Ecto neural progenitor cell (in vitro differentiated cells): ENCODE data around the gene ARAP3.

Experiments
- DNase-seq: peaks from one replicate; pipeline ENCODE4 v3.0.0-alpha.2; 2018; ENCODE audit warnings: low spot score

The ARAP3 gene

DNA sequence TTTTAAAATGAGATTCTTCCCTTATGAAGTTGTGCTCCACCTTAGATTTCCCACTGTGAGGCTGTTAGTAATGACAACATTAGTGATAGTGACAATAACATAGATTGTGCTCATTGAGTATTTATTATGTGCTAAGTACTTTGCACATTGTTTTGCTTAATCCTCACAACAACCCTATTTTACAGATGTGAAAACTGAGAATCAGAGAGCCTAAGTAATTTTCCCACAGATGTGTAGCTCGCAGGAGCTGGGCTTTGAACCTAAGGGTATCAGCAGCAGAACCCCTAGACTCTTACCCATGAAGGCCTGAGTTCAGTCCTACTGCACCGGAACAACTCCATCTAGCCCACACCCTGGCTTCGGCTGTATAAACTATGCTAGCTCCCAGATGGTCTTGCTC is 15.6 kb upstream of the ARAP3 start:
- no peak for DNase-seq

DNA sequence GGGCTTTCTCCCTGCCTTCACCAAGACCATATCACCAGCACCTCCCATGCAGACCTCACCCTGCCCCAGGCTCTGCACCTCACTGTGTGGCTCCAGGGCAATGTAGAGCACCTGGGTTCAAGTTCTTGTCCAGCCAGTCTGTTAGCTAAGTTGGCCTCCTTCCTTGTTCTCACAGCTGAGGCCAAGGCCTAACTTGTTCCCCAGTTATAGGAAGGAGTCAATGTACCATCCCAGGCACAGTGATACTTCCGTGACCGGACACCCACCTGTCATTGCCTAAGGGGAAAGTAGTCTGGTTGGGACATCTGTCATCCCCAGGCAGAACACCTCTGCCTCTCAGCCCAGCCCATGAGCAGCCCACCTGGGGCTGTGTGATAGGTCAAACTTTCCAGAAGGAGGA is 14.4 kb upstream of the ARAP3 start:
- DNase-seq = no peak

DNA sequence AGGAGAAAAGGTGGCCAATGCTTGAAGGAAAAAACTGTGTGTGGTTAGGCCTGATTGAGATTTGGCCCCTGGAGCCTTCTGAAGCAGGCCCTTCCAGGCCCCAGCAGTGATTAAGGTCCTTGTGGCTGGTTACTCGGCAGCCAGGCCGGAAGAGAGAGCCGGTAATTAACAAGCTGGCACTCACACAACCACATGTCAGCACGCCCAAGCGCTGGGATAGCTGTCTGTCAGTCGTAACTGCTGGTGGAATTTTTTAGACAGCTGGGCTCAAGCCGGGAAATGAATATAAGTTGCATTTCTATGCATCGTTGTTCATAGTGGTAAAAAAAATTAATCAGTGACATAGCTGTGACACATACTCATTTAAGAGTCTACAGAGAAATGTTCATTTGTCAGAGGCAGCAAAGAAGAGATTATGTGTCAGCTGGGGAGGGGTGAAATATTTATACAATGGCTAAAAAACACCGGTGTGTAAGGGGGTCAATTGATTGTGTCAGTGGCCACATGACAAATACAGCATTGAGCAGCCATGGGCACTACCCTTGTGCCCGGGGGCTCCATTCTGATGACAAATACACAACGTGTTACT is 13.7 kb upstream of the ARAP3 start:
- no peak for DNase-seq

DNA sequence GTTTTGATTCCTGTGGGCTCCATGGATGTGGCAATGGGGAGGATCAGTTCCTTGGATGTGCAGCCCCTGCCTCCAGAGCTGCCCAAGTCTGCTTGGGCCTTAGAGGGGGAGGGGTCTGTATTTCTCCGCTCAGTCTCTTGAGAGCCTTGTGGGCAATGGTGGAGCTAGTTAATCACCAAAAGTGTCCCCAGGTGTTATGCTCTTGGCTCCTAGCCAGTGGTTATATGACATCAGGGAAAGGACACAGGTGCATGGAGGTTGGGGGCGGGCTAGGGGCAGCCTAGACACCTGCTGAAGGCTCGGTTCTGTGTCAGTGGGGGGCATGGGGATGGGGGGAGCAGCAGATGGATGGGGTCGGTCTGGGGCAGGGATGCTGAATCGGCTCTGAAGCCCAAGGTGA is 12.4 kb upstream of the ARAP3 start:
- no peak for DNase-seq

DNA sequence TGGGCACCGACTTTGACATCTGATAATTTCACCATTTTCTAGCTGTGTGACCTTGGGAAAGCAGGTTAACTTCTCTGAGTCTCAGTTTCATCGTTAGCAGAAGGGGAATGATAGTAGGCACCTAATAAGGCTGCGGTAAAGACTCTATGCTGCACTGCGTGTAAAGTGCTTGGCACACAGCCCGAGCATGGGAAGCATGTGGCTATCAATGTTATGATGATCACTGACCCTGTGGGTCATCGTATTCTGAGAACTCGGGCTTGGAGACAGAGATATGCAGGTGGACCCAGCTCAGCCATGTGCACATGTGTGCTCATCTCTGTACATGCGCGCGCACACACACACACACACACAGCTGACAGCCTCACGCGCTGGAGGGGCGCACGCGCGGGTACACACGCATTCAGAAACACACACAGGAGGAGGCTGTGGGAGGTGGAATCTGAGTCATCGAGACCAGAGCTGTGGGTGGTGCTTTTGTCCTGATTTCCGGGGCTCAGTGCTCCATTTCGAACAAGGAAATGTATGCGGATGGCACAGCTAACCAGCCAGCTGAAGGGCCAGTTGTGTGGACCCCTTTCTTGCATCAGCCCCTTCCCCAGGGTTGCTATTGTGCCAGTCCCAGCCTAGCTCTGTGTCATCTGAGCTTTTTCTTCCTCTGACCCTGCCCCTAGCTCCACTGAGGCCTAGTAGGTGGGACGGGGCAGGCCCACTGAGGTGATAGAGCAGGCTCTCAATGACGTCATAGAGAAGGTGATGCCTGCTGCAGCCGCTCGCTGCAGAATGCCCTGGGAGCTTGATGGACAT is 11.1 kb upstream of the ARAP3 start:
- DNase-seq = no peak

DNA sequence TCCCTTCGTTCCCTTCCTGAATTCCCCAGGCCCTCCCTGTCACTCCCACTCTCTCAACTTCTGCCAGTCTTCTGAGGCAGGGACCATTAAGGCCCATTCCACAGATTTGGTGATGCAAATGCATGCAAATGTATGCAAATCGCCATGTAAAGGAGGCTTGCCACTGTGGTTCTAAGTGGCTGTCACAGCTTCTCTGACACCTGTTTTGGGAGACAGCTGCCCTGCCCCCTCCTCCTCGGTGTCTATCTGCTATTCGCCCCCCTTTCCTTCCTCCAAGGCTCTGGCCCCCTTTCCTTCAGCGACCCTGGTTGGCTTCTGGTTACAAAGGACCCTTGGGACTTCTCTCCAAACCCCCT is 10.5 kb upstream of the ARAP3 start:
- DNase-seq = no peak

DNA sequence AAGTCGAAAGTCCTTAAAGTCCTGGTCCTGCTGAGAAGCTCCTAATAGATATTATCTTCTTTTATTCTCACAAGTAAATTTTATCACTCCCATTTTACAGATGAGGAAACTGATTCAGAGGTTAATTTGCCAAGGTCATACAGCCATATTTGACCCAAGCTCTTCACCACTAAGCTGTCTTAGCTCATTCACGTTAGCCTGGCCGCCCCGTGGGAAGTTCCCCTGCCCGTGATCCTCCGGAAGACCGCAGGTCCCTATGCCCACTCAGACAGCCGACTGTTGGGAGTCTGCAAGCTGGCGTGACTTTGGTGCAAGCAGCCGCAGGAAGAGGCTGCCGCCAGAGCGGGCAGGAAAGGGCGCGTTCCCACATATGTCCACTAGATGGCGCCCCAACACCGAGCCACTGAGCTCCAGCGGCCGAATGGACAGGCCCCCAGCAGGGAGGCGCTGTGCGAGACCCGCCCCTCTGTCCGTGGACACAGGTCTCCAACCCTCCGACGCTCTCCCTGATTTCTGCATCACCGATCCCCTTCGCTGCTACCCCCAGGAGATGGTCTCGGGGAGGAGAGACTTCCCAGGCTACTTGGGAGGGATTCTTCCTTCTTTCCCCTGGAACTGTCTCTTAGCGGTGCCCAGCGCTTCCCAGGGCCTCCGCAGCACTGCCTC is 10.0 kb upstream of the ARAP3 start:
- DNase-seq = peak; percentile 94

DNA sequence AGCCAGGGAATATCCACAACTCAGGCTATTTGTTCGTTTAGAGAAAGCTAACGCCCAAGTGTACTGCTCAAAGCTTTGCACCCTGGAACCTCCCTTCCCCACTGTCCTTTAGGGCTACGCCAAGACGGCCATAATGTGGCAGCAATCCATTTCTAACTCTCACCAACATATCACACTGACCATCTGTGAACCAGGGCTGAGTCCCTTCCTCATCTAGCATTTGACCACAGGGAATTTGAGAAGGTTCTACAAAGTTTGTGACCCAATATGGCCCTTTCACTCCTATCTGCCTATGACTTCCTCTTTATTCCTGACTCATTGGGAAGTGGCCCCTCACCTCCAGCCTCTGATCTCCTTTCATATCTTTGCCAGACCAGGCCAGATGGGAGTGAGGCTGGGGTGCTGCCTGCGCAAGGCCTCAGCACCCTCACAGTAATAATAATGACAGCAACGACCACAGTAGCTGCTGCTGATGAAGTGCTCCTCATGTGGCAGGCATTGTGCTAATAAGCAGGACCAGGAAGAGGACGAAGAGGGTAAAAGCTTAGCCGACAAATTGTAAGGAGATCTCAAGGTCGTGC is 9.3 kb upstream of the ARAP3 start:
- no peak for DNase-seq

DNA sequence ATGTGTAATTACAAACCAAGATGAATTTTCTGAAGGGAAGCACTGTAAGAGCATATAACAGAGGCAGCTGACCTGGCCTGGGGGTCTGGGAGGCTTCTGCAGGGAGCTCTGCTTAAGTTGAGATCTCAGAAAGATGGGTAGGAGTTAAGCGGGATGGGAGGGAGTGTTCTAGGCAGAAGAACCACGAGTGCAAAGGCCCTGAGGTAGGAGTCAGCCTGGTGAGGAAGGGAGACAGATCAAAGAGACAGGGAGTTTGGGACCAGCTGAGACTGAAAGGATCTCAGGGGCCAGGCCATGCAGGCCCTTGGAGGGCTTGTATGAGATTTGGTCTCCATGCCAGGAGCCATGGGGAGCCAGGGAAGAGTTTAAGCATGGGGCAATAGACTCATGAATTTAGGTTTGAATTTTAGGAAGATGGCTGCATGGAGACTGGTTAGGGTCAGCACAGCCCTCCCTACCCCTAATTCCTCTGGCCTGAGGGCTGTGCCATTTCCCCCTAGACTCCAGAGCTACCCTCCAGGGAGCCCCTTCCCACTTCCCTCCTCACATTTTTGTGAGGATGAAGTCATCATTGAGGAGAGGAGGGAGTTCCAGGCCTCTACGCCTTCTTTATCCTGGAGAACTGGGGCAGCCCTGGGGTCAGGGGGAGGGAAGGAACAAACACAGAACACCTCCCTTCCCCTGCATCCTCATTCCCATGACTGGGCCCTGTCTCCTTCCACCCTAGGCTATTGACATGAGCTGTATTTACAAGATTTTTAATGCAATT is 4.8 kb upstream of the ARAP3 start:
- no peak for DNase-seq

DNA sequence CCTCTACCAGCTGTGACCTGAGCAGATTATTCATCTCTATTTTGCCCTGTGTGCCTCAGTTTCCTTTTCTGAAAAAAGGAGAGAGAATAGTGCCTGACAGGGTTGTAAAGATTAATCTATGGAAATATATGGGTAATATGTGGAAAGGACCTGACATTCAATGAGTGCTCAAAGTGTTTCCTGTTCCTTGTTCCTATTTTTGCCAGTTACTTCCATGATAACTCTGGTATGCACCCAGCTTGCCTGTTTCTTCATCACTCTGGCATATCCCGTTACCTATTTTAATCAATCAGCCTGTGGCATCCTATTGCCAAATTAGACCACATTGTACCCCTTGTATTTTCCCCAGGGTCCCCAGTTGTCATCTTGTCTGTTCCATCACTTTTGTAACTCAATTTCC is 3.6 kb upstream of the ARAP3 start:
- DNase-seq = no peak

DNA sequence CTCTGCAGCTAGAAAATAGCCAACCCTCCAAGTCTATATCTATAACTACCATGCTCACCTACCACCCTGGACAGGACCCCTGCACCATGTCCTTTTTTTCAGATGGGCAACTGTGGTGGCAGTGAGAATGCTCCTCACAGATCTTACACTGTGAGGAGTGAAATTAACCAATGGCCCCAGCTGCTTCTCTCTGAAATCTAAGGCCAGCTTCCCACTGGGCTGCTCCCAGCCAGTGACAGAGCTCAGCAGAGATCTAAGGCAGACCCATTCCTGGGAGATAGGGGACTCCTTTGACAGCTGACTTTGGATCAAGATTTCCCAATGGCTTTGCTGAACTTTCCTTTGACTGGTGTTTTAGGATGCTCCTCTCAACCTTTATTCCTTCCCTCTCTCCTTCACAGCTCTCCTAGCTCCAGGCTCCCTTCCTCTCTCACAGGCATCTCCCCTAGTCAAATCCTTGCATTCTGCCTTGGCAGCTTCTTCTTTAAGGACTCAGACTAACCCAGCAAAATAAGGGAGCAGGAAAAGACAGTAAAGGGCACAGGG is 1.6 kb upstream of the ARAP3 start:
- no peak for DNase-seq

DNA sequence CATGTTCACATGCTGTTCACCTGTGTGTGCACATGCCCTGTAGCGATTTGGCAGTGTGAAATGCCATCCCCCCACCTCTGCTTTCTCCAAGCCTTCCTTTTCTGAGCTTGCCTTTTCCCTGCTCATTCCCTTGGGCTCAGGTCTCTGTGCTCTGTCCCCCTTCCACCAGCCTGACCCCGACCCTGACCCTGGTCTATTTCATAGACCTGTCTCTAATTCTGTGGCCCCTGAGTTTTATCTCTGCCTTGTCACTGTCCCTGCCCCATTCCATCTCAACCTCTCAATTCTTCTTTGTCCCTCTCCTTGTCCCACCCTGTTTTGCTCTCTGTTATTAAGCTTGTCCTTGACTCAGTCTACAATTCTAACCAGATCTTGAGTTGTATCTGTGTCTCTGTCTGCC is 735 bp downstream of the ARAP3 start:
- DNase-seq = no peak

DNA sequence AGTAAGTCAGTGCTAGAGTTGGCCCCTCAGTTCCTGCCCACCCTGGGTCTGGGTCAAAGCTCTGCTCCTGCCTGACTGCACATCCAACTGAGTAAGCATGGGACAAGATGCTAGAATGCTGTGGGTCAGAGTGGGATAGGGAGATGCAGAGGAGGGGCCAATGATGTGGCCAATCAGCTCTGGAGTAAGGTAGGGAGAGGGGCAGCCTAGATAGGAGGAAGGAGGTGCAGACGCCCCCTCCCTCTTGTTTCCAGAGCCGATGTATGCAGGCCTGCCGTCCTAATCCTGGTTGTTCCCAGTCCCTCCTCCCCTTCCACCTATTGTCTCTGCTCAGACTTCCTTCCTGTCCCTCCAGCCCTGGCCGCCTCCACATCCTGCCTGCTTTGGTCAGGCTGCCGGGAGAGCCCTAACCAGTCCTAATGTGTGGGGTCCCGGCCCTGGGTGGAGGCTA is 1.3 kb downstream of the ARAP3 start:
- DNase-seq = peak; percentile 80

DNA sequence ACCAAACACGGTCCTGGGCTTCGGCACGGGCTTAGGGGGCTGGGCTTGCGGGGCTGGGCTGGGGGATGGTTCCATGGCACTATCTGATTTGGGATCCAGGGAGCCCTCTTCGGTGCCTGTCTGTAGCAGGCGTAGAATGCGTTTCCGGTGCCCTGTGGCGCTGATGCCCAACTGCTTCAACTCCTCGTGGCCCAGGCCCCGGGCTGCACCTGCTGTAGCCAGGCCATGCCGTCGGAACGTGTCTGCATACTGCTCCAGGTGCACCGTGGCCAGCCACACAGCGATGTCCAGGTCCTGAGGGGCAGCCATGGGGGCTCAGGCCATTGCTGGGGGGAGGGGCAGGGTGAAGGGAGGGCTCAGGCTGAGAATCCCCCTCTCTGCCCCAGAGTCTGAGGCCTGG is 1.9 kb downstream of the ARAP3 start:
- DNase-seq = no peak

DNA sequence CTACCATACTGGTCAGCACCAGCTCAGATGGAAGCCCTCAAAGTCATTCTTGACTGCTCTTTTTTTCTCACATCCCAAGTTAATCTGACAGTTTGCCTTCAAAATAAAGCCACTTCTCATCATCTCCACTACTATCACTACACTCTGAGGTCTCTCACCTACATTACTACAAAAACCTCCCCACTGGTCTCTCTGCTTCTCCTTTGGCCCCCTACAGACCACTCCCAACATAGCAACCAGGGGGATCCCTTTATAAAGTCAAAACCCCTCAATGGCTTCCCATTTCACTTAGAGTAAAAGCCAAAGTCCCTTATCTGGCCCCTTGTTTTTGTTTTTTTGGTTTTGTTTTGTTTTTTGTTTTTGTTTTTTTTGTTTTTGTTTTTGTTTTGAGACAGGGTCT is 4.6 kb downstream of the ARAP3 start:
- no peak for DNase-seq

DNA sequence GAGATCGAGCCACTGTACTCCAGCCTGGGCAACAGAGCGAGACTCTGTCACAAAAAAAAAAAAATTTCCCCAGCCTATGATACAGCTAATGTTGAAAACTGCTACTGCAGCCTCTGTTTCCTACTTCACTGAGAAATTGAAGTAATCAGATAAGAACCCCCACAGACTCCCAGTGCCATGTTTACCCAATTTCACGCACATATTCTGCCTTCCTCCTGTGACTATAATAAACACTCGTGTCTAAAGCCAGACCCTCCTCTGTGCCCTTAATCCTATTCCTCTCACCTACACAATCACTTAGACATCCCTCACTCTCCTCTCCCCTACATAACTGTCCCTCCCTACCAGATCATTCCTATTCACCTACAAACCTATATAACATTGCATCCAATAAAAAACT is 6.4 kb downstream of the ARAP3 start:
- no peak for DNase-seq

DNA sequence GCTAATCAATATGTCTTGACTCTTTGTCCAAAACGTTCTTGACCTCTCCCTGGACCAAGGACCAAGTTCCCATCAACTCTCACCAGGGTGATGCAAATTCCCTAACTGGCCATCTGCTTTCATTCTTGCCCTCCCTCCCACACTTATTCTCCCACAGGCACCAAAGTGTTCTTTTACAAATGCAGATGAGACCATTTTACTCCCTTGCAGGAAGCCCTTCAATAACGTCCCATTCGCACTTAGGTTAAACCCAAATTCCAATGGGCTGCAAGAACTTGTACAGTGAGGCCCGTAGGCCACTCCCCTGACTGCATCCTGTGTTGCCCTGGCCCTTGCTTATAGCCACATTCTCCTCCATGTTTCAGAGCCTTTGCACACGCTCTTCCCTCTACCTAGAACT is 7.3 kb downstream of the ARAP3 start:
- no peak for DNase-seq

DNA sequence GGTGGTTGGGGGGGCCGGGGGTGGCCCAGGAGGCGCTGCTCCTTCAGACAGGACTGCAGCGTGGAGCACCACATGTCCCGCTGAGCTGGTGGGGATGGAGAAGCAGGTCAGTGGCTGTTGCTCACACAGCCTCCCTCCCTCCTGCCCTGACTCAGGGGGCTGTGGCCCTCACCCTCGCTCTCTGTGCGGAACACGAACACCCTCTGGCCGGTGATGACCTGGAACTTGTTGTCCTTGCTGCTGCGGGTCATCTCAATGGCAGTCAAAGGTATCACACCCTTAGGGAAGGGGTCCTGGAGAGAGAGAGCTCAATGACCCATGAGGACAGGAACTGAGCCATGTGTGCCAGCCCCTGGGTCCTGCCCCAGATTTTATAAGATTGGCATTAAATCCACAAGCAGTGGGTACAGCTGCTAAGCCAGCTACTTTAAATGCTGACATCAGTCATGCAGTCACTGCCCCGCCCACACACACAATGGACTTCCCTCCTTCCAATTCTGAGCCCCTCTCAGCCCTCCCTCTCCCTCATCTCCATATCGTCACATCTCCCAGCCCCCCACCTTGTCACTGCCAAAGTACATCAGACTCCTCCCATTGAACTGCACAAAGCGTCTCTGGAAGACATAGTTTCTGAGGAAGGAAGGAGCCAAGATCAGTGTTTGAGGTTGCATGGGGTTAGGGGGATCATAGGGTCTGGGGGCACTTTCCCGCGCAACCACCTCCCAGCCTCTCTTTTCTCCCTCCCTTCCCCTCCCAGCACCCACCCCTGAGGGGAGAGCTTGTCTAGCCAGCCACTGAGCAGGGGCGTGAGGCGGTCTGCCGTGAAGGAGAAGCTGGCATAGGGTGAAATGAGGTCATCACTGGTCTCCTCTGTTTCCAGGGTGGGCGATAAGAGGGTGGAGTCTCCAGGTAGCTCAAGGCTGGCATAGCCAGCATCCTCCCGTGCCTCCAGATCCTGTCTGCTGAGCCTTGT is 8.9 kb downstream of the ARAP3 start:
- no peak for DNase-seq

DNA sequence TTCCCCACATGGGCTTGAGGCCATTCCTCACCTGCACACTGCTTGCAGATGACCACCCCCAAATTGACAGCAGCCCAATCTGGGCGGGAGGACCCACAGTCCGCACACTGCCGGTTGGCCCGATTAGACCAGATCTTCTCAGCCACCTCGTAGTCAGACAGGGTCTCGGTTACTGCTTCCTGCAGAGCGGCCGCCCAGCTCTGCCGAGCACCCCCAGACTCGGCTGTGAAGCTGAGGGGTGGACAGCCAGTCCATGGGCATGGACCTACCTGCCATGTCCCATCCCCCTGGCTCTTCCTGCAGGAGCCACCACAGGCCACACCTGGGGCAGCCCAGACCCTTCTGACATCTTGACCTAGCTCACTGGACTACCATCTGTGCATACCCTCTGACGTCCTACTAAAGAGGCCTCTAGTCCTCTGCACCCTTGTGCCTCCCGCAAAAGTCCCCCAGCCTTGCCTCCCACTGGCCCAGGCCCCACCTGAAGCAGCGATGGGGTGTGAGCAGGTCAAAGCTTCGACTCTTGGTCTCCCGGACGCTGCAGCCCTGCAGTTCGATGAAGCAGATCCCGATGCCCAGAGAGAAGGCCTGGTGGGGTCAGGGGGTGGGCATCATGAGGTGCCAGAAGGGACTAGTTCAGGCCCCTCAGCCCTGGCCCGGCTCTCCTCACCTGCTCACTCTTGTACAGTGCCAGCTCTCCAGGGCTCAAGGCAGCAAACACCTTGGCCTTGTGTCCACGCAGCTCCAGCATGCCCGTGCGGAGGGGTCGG is 9.8 kb downstream of the ARAP3 start:
- DNase-seq = no peak

DNA sequence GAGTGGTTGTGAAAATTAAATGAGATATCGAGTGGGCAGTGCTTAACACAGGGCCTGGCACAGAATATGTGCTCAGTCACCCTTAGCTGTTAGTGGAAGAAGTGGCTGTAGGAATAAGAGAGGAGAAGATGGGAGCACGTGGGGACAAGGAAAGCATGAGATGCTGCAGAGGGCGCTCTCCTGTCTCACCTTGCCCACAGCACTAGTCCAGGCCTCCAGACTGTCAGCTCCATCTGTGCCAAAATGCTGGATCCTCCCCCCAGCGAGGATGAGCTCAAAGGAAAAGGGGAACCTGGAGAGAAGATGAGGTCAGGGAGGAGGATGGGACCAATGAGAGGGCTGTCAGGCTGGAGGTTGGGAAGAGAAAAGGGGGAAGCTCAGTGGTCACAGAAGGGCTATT is 12.5 kb downstream of the ARAP3 start:
- DNase-seq = no peak
